Mesenchymal stem cell (in vitro differentiated cells and primary cell): ENCODE measurements around the gene GRM2.

Source experiments
- DNase-seq: peaks from one replicate; pipeline ENCODE4 v3.0.0-alpha.2; 2013
- H2AFZ ChIP-seq: one replicate; pipeline ENCODE4 v1.6.1; 2013; ENCODE audit warnings: low read depth, mild to moderate bottlenecking, control low read depth, inconsistent platforms, low read length, moderate library complexity
- H2AK5ac ChIP-seq: 2 replicates; pipeline ENCODE4 v1.6.1; 2013; ENCODE audit warnings: low read length, moderate library complexity, mild to moderate bottlenecking, inconsistent platforms; ENCODE audit not compliant: severe bottlenecking
- H2BK120ac ChIP-seq: one replicate; pipeline ENCODE4 v1.6.1; 2013; ENCODE audit warnings: low read depth, mild to moderate bottlenecking, inconsistent platforms, low read length, moderate library complexity
- H2BK12ac ChIP-seq, 2 experiments: one replicate each; pipeline ENCODE4 v1.6.1; 2013; ENCODE audit warnings: inconsistent platforms in 2 of 2, low read length in 2 of 2, mild to moderate bottlenecking in 2 of 2, moderate library complexity in 2 of 2, control low read depth in 1 of 2
- H2BK15ac ChIP-seq: one replicate; pipeline ENCODE4 v1.6.1; 2013; ENCODE audit warnings: mild to moderate bottlenecking, low read depth, inconsistent platforms; ENCODE audit not compliant: poor library complexity, severe bottlenecking
- H2BK5ac ChIP-seq: 2 replicates; pipeline ENCODE4 v1.6.1; 2013; ENCODE audit warnings: low read depth, mild to moderate bottlenecking, low read length, control low read depth, inconsistent platforms; ENCODE audit not compliant: poor library complexity, severe bottlenecking
- H3K14ac ChIP-seq, 2 experiments: one replicate each; pipeline ENCODE4 v1.6.1; 2013; ENCODE audit warnings: inconsistent platforms in 2 of 2, low read length in 2 of 2, control low read depth in 1 of 2, mild to moderate bottlenecking in 1 of 2, moderate library complexity in 1 of 2
- H3K18ac ChIP-seq, 2 experiments: one replicate each; pipeline ENCODE4 v1.6.1; 2013; ENCODE audit warnings: inconsistent platforms in 2 of 2, low read length in 2 of 2, control low read depth in 1 of 2, low read depth in 1 of 2, mild to moderate bottlenecking in 1 of 2
- H3K23ac ChIP-seq, 2 experiments: one replicate each; pipeline ENCODE4 v1.6.1; 2013; ENCODE audit warnings: inconsistent platforms in 2 of 2, low read length in 2 of 2, mild to moderate bottlenecking in 2 of 2, moderate library complexity in 2 of 2, control low read depth in 1 of 2
- H3K27ac ChIP-seq: 2 replicates; pipeline ENCODE4 v1.5.1; 2013; ENCODE audit warnings: mild to moderate bottlenecking, moderate library complexity, low read length, control low read depth, inconsistent platforms; ENCODE audit not compliant: poor library complexity, severe bottlenecking
- H3K27me3 ChIP-seq, 2 experiments: 2 replicates each; pipeline versions ENCODE4 v1.6.1 to v1.7.0; 2013; ENCODE audit warnings: low read length in 2 of 2, mild to moderate bottlenecking in 2 of 2, moderate library complexity in 2 of 2, control low read depth in 1 of 2, inconsistent platforms in 1 of 2; ENCODE audit not compliant: control insufficient read depth in 1 of 2, insufficient read depth in 1 of 2
- H3K36me3 ChIP-seq, 2 experiments: 2 replicates each; pipeline versions ENCODE4 v1.6.1 to v1.7.0; 2013; ENCODE audit warnings: low read length in 2 of 2, control low read depth in 1 of 2, inconsistent platforms in 1 of 2, low read depth in 1 of 2, mild to moderate bottlenecking in 1 of 2; ENCODE audit not compliant: insufficient read depth in 2 of 2, control insufficient read depth in 1 of 2
- H3K4ac ChIP-seq, 2 experiments: one replicate each; pipeline ENCODE4 v1.6.1; 2013; ENCODE audit warnings: inconsistent platforms in 2 of 2, low read length in 2 of 2, mild to moderate bottlenecking in 2 of 2, moderate library complexity in 2 of 2, control low read depth in 1 of 2, low read depth in 1 of 2
- H3K4me1 ChIP-seq: 2 replicates; pipeline ENCODE4 v1.6.1; 2013; ENCODE audit warnings: low read depth, low read length, control low read depth; ENCODE audit not compliant: control insufficient read depth, insufficient read depth
- H3K4me2 ChIP-seq: 2 replicates; pipeline ENCODE4 v1.6.1; 2013; ENCODE audit warnings: low read length, mild to moderate bottlenecking, inconsistent platforms; ENCODE audit not compliant: poor library complexity, severe bottlenecking
- H3K4me3 ChIP-seq, 2 experiments: 2 replicates each; pipeline versions ENCODE4 v1.5.1 to v1.7.0; 2013; ENCODE audit warnings: low read length in 2 of 2, mild to moderate bottlenecking in 2 of 2, control low read depth in 1 of 2, low read depth in 1 of 2; ENCODE audit not compliant: insufficient read depth in 1 of 2
- H3K79me1 ChIP-seq: replicated peaks from 2 replicates; pipeline ENCODE4 v1.6.1; 2013; ENCODE audit warnings: mild to moderate bottlenecking, control low read depth, low read length, inconsistent platforms; ENCODE audit not compliant: poor library complexity, severe bottlenecking
- H3K9ac ChIP-seq: 2 replicates; pipeline ENCODE4 v1.7.0; 2013; ENCODE audit warnings: mild to moderate bottlenecking, low read length, moderate library complexity
- H3K9me3 ChIP-seq: 2 replicates; pipeline ENCODE4 v1.7.0; 2013; ENCODE audit warnings: mild to moderate bottlenecking, low read length; ENCODE audit not compliant: control insufficient read depth
- H4K8ac ChIP-seq: one replicate; pipeline ENCODE4 v1.6.1; 2013; ENCODE audit warnings: inconsistent platforms, mild to moderate bottlenecking, low read length, moderate library complexity
- H4K91ac ChIP-seq: one replicate; pipeline ENCODE4 v1.6.1; 2013; ENCODE audit warnings: mild to moderate bottlenecking, low read length, inconsistent platforms
- small RNA-seq: library from polyadenylated mRNA; stranded (forward); fragments of <200 nt; extraction: miRNeasy Mini kit (QIAGEN cat#:217004); gene quantifications from one replicate; pipeline ENCODE3, GENCODE V24; 2013; ENCODE audit warnings: low read depth

The GRM2 gene

DNA sequence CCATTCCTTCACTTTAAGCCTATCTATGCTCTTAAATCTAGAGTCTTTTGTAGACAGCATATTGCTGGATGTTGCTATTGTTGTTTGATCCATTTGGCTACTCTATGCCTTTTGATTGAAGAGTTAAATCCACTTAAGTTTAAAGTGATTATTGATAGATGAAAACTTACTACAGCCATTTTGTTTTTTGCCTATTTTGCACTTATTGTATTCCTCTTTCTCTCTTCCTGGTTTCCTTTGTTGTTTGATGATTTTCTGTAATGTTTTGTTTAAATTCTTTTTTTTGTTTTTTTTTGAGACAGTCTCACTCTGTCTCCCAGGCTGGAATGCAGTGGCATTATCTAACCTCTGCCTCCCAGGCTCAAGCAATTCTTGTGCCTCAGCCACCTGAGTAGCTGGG is 52.3 kb downstream of the GRM2 start:
- Histone ChIP-seq H3K4me2 (no peak overlapping the region), H3K14ac (no peak overlapping the region), H3K36me3 (no peaks in the 10 kb centered on the region), H2BK15ac (no peak overlapping the region), H2BK5ac (no peak overlapping the region), H2BK120ac (no peak overlapping the region), H2AK5ac (no peak overlapping the region), H2BK12ac (no peak overlapping the region), H3K4me1 (no peaks in the 10 kb centered on the region), H4K8ac (no peak overlapping the region), H3K9ac (no peak overlapping the region), H3K4me3 (no peak overlapping the region), H3K9me3 (peaks cover 30% of the 10 kb centered on the region), H4K91ac (no peak overlapping the region), H3K4ac (no peak overlapping the region), H3K27ac (no peak overlapping the region), H3K79me1 (no peaks in the 10 kb centered on the region), H3K18ac (no peak overlapping the region), H3K23ac (no peak overlapping the region), H3K27me3 (no peaks in the 10 kb centered on the region), H2AFZ (no peak overlapping the region)
- DNase-seq = no peak

Small RNA genes lying within 50 kb of the gene (small RNA-seq; reads per million reads assigned to genes)
- 656 reads per million, percentile 97 among the genes with 10 or more reads in this experiment for gene RNA5SP132
